Activated CD8-positive, alpha-beta memory T cell treated with anti-CD3 and anti-CD28 coated beads, Interleukin-2, amount 50 U/mL, for 1 hour (primary cell): ENCODE measurements around the gene CD69.
"Not testable (repeated sequence)": the region's sequence is repeated elsewhere in the genome, so short reads cannot be mapped to it uniquely, and the experiment has no call there.

ENCODE experiments used
- DNase-seq: peaks from one replicate; pipeline ENCODE4 v3.0.0-alpha.2; 2020; ENCODE audit errors: extremely low read depth

Gene CD69

GRCh38 chr12:9750276-9751203, 10.2 kb downstream of the CD69 start:
- no peak for DNase-seq

GRCh38 chr12:9749640-9750039, 11.1 kb downstream of the CD69 start:
- DNase-seq = no peak

- DNase-seq = no peak
Measured at GRCh38 chr12:9745199-9745598, 15.5 kb downstream of the CD69 start.

GRCh38 chr12:9742661-9743060, 18.0 kb downstream of the CD69 start:
- DNase-seq = no peak

DNA sequence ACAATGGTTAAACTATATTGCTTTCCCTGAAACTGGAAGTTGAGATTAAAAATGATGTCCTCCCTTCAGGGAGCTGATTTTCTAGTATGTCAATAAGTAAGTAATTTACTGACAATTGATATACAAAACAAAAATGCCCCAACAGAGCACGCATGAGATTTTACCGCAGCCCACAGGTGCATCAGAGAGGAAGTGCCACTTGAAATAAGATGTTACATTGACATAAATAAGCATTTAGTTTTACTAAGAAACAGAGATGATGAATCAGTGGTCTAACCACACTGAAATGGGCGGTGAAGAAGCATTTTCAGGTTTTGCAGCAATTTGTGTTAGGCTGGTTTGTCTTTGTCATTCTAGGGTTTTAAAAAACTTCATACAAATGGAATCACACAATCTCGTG, 19.0 kb downstream of the CD69 start:
- no peak for DNase-seq

DNA sequence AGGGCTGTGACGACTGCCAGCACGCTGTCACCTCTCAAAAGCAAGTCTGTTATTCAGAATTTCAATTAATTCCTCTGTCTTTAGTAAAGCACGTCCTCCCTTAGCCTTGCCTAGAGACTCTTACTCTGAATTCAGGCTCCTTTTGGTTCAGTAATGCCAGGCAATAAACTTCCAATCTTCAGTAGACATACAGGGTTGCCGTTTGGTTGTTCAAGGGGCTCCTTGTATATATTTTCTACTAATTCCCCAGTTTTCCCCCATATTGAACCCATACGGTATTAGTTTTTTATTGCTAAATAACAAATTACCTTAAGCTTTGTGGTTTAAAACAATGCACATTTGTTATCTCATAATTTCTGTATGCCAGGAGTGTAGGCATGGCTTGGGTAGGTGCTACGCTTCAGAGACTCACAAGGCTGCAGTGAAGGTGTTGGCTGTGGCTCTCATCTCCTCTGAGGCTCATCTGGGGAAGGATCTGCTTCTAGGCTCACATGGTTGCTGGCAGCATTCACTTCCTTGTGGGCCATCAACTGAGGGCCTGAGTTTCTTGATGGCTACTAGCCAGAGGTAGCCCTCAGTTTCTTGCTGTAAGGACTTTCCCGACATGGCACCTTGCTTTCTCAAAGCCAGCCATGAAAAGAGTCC, 20.5 kb downstream of the CD69 start:
- no peak for DNase-seq

GRCh38 chr12:9739404-9740105, 21.1 kb downstream of the CD69 start:
- not testable (repeated sequence) for DNase-seq

DNA sequence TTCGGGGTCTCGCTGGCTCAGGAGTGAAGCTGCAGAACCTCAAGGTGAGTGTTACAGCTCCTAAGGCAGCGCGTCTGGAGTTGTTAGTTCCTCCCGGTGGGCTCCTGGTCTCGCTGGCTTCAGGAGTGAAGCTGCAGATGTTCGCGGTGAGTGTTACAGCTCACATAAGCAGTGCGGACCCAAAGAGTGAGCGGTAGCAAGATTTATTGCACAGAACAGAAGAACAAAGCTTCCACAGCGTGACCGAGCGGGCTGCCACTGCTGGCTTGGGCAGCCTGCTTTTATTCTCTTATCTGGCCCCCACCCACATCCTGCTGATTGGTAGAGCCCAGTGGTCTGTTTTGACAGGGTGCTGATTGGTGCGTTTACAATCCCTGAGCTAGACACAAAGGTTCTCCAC, 21.8 kb downstream of the CD69 start:
- DNase-seq = not testable (repeated sequence)

DNA sequence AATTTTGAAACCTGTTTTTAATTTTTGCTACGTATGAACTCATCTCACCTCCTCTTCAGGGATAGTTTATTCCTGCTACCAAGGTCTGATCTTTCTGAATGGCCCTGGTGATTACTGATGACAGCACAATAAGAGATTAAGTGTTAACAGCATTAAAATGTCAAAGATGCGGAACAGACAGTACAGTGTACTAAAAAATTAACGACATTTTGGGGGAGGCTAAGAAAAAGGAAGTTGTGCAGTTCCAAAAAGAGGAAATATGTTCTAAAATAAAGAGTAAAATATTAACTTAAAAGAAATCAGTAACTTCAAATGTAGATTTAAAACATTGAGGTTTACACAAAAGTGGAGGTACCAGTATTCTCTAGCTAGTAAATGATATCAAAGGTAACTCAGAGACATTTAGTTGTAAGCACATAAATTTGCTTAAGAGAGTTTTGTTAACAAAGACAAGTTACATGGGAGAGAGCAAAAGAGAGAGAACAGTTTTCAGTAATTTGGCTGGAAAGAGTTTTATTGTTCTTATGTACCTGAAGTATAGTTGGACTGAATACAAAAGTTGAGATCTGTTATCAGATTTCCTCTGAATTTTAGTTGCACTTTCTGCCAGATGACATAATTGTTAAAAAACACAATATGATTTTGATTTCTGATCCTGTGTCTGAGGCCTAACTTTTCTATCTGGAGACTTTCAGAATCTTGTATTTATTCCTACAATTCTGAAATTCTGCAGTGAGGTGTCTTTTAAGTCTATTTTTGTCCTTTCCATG, 23.6 kb downstream of the CD69 start:
- DNase-seq = no peak

- DNase-seq = no peak
Measured at GRCh38 chr12:9735601-9736000, 25.1 kb downstream of the CD69 start.

DNA sequence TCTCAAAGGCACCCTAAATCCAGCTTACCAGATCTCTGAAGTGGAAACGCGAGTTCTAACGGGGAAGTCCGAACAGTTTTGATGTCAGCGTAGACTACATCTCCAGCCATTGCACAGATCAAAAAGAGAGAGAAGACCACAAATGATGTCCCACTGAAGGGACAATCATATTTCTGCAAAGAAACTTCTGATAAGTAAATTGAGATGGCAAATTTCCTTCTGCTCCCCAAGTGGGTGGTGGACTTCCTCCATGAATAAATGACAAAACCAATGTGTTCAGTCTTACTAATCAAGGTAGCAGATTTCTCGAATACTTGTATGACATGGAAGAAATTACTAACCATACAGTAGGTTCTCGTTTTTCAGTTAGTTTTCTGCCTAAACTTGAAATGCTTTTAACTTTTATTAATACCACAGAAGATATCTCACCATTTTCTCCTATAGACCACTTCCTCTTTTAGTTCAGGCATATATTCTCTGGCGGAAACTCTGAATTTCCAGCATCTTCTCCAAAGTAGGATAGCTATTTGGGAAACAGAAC, 27.7 kb downstream of the CD69 start, which contains the start of gene CLECL1:
CLECL1 (minus strand) TSS at position 177 of the 541 bp plus-strand sequence.
- no peak for DNase-seq

DNA sequence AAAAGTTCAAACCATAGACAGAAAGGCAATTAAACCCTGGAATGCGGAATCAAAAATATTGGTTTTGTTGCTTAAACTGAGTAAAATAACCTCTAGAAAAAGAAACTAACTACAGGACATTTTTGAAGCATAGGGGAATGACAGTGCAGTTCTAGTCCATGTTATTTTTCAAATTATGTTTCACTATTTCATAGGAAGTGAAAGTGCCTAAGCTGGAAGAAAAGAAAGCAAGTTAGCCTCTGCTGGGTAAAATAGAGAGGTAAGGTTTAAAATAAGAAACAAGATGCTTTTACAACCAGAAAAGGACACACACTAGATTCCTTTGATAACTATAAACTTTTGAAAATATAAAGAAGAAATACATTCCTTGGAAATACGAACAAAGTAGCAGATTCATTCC, 28.9 kb downstream of the CD69 start:
- no peak for DNase-seq

DNA sequence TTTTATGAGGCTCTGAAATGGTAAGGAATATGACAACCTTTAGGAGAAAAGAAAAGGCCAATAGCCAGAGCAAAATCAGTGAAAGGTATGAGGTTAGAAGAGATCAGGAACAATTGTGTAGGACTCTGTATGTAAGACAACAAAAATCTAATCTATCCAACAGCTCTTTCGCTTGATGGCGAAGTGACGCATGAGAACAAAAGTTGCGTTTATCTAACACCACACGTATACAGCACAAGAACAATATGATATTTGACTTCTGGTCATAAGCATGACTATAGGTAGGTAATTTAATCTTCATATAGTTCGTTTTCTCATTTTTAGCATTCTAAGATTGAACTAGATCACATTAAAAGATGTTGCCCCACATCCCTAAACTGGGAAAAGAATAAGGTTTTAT, 29.3 kb downstream of the CD69 start:
- DNase-seq = no peak

GRCh38 chr12:9730591-9730990, 30.1 kb downstream of the CD69 start:
- no peak for DNase-seq

DNA sequence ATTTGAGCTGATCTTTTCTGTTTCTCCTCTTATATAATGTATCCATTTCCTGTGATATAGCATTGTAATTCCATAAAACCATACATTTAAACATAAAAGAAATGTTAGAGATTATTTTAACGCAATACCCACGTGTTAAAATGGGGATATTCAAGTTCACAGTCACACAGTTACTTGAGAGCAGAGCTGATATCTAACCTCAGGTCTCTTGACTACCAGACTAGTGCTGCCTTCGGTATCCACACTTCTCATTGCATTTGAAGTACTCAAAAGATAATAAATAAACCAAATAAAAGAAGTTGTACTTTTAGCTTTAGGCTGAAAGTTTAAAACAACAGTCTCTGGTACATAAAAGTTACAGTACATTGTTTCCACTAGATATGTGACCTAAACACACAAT, 30.7 kb downstream of the CD69 start:
- no peak for DNase-seq

- DNase-seq = no peak
Measured at GRCh38 chr12:9729082-9729481, 31.6 kb downstream of the CD69 start.

DNA sequence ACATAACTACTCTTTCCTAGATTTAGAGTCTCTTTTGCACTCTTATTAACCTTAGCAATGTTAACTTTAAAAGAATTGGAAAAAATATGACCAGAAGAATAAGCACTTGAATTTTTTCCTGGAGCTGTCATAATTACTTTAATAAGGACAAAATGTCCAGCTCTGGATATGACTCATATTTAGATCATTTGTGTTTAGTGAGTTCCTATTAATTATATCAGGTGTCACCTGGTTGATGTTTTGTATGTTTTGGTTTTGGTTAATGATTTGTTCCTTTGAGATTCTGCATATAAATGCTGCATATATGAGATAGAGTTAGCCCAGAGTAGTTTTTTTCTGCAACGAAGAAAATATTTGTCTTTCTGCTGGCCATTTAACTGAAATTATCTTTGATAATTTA, 32.9 kb downstream of the CD69 start:
- DNase-seq = no peak

GRCh38 chr12:9725213-9725870, 35.4 kb downstream of the CD69 start:
- DNase-seq = no peak

- no peak for DNase-seq
Measured at GRCh38 chr12:9724023-9724422, 36.7 kb downstream of the CD69 start.

DNA sequence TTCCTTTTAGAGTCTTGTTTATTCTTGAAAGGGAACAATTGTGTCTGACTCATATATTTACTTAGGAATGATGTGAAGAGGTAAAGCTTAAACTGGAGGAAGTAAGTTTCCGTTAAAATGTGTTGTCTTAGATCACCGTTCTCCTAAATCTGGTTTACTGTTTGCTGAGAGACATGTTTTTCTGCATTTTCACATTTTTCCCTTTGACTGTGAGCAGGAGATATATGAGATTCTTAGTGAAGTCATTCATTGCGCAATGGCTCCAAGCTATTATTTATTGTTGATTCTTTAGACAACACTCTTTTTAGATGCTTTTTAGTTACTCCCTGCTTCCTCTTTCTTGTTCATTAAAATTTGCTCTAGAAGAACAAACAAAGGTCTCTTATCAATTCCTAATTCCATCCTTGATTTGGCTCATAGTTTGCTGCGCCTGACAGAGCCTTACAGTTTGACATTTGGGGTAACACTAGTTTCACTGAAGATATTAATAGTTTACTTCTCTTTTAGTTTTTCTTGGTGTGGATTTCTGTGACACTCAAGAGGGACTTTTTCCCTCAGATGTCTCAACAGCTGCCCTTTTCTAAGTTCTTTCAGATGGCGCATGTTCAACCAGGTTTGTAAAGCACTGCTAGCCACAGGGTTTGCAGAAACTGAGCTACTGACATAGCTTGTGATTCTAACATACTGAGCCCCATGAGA, 39.2 kb downstream of the CD69 start:
- no peak for DNase-seq
